Endodermal cell (in vitro differentiated cells): ENCODE results near the gene SAMD4B. TPM values are rescaled to one million over a fixed set of nuclear protein-coding genes. Genes with fewer than 3 reads are reported as not detected.
A peak's percentile ranks its signal among the peaks of the same experiment; 100 is the strongest.

Experiments
- DNase-seq: peaks from one replicate; pipeline ENCODE4 v3.0.0-alpha.2; 2017
- H3K27ac ChIP-seq: 2 replicates; pipeline ENCODE4 v1.5.1; 2013; ENCODE audit warnings: mild to moderate bottlenecking, low read depth, low read length, moderate library complexity
- H3K27me3 ChIP-seq: 2 replicates; pipeline ENCODE4 v1.6.1; 2013; ENCODE audit warnings: mild to moderate bottlenecking, low read length, moderate library complexity; ENCODE audit not compliant: insufficient read depth, control insufficient read depth, poor library complexity, severe bottlenecking
- H3K36me3 ChIP-seq: 2 replicates; pipeline ENCODE4 v1.7.0; 2013; ENCODE audit warnings: mild to moderate bottlenecking, low read length, moderate library complexity; ENCODE audit not compliant: control insufficient read depth, insufficient read depth
- H3K4me1 ChIP-seq: one replicate; pipeline ENCODE4 v1.7.0; 2013; ENCODE audit warnings: low read length; ENCODE audit not compliant: control insufficient read depth, insufficient read depth
- H3K4me3 ChIP-seq: 2 replicates; pipeline ENCODE4 v1.5.1; 2013; ENCODE audit warnings: mild to moderate bottlenecking, low read length, moderate library complexity
- H3K9ac ChIP-seq: 2 replicates; pipeline ENCODE4 v1.6.1; 2013; ENCODE audit warnings: mild to moderate bottlenecking, low read length, moderate library complexity; ENCODE audit not compliant: poor library complexity, severe bottlenecking; ENCODE audit errors: extremely low read depth
- H3K9me3 ChIP-seq: 2 replicates; pipeline ENCODE4 v1.6.1; 2013; ENCODE audit warnings: mild to moderate bottlenecking, low read length, moderate library complexity; ENCODE audit not compliant: control insufficient read depth
- H3K27ac Mint-ChIP-seq: 2 replicates; pipeline ENCODE4 v1.8.0; 2020; ENCODE audit warnings: mixed read lengths
- H3K27me3 Mint-ChIP-seq: 2 replicates; pipeline ENCODE4 v1.8.0; 2021; ENCODE audit warnings: mild to moderate bottlenecking, mixed read lengths; ENCODE audit not compliant: insufficient read depth
- H3K36me3 Mint-ChIP-seq: 2 replicates; pipeline ENCODE4 v1.8.0; 2020; ENCODE audit warnings: low read depth, mixed read lengths
- H3K4me1 Mint-ChIP-seq: 2 replicates; pipeline ENCODE4 v1.8.0; 2020; ENCODE audit warnings: mixed read lengths
- H3K4me3 Mint-ChIP-seq: 2 replicates; pipeline ENCODE4 v1.8.0; 2020; ENCODE audit warnings: mild to moderate bottlenecking, moderate library complexity, mixed read lengths
- H3K9me3 Mint-ChIP-seq: 2 replicates; pipeline ENCODE4 v1.8.0; 2020; ENCODE audit warnings: mild to moderate bottlenecking, mixed read lengths
- CTCF ChIP-seq: fragments of 200-600 bp; sonication (generic); conservative IDR thresholded peaks from 2 replicates; pipeline ENCODE4 v1.5.0; 2021; ENCODE audit warnings: antibody characterized with exemption, mild to moderate bottlenecking
- WGBS, 2 experiments: methylation state at CpG; one replicate each; pipeline versions ENCODE4 v1.1.5 to v1.1.7; 2013; ENCODE audit warnings: missing lambda C conversion rate in 2 of 2, mixed read lengths in 1 of 2; ENCODE audit not compliant: insufficient coverage in 1 of 2, insufficient read length in 1 of 2; 5-methylcytosine and 5-hydroxymethylcytosine counted together
- total RNA-seq, 2 donors: library from RNA; stranded (reverse); fragmentation: NEBNext Ultra II Directional in 1 of 2; extraction: Animal tissue kit (Norgen Biotek cat#: 25700) in 1 of 2; gene quantifications; 2 replicates in 1 of 2; 3 replicates in 1 of 2; pipeline ENCODE4 v1.2.1, GENCODE V29; 2021

SAMD4B gene
- total RNA-seq, 2 donors from 2014 or later, result 155 to 159 TPM

GRCh38 chr19:39327363-39328045 lies 14.7 kb upstream of the SAMD4B start:
- peaks cover 25% of the 10 kb centered on the region for H3K27me3 Mint-ChIP-seq
- Histone ChIP-seq H3K27me3 (peaks cover 5% of the 10 kb centered on the region), H3K36me3 (no peaks in the 10 kb centered on the region), H3K4me3 (no peak overlapping the region), H3K9me3 (no peaks in the 10 kb centered on the region), H3K27ac (no peak overlapping the region), H3K4me1 (no peaks in the 10 kb centered on the region), H3K9ac (no peak overlapping the region)
- no peaks in the 10 kb centered on the region for H3K4me1 Mint-ChIP-seq
- H3K4me3 Mint-ChIP-seq, result no peak overlapping the region
- TF ChIP-seq CTCF, result no peak
- no peaks in the 10 kb centered on the region for H3K9me3 Mint-ChIP-seq
- no peak for DNase-seq
- H3K36me3 Mint-ChIP-seq, result no peaks in the 10 kb centered on the region
- H3K27ac Mint-ChIP-seq, result no peak overlapping the region
- 64 to 75% methylated on average over 5 to 15 of the region's 16 CpGs for WGBS, 2 experiments

- no peak overlapping the region for H3K4me3 Mint-ChIP-seq
These were observed 14.0 kb upstream of the SAMD4B start for GRCh38 chr19:39328046-39328705.

GRCh38 chr19:39329948-39330347 lies 12.3 kb upstream of the SAMD4B start:
- no peaks in the 10 kb centered on the region for H3K36me3 Mint-ChIP-seq
- no peak overlapping the region for H3K9ac ChIP-seq
- 84 to 95% methylated on average over 4 to 7 of the region's 7 CpGs for WGBS, 2 experiments
- no peaks in the 10 kb centered on the region for H3K36me3 ChIP-seq
- no peaks in the 10 kb centered on the region for H3K4me1 ChIP-seq
- H3K9me3 ChIP-seq, result no peaks in the 10 kb centered on the region
- no peak overlapping the region for H3K27ac ChIP-seq
- H3K4me3 Mint-ChIP-seq, result no peak overlapping the region
- no peak overlapping the region for H3K4me3 ChIP-seq
- peaks cover 11% of the 10 kb centered on the region for H3K27me3 Mint-ChIP-seq
- no peaks in the 10 kb centered on the region for H3K9me3 Mint-ChIP-seq
- H3K4me1 Mint-ChIP-seq, result no peaks in the 10 kb centered on the region
- H3K27ac Mint-ChIP-seq, result no peak overlapping the region
- DNase-seq, result no peak
- no peaks in the 10 kb centered on the region for H3K27me3 ChIP-seq
- no peak for TF ChIP-seq CTCF

More at GRCh38 chr19:39328046-39328705, 14.0 kb upstream of the SAMD4B start:
- Histone ChIP-seq H3K4me3 (no peak overlapping the region), H3K27me3 (peaks cover 2% of the 10 kb centered on the region), H3K9me3 (no peaks in the 10 kb centered on the region), H3K9ac (no peak overlapping the region), H3K27ac (no peak overlapping the region), H3K4me1 (no peaks in the 10 kb centered on the region), H3K36me3 (no peaks in the 10 kb centered on the region)
- DNase-seq, result peak; percentile 97
- Mint-ChIP-seq H3K4me1 (no peaks in the 10 kb centered on the region), H3K27ac (no peak overlapping the region), H3K27me3 (peaks cover 20% of the 10 kb centered on the region), H3K9me3 (no peaks in the 10 kb centered on the region), H3K36me3 (no peaks in the 10 kb centered on the region)
- WGBS, 2 experiments, result 32 to 36% methylated on average over 12 to 16 of the region's 17 CpGs
- TF ChIP-seq CTCF, result peak; percentile 96
